ENCODE measurements around the gene SETX.

GRCh38 chr9:132395560-132395959, 40.8 kb upstream of the SETX start:
- TF ChIP-seq CTCF (IDR thresholded peaks at IDR 0.05) (no peak), POLR2A (IDR thresholded peaks at IDR 0.05) (no peak)
